OCI-LY7 (cell line): Measurements from ENCODE around the gene GOLGA6L6. TPM values are rescaled to one million over a fixed set of nuclear protein-coding genes. Genes with fewer than 3 reads are reported as not detected.
"Not testable (repeated sequence)": the region's sequence is repeated elsewhere in the genome, so short reads cannot be mapped to it uniquely, and the experiment has no call there.

ENCODE experiments used
- BruUV-seq: library from RNA; stranded (reverse); fragments of 400-500 nt; replicated peaks from 2 replicates; lab custom pipeline; 2021; lab: Mats Ljungman, UMichigan
- CTCF ChIA-PET: fragments of 300-600 bp; sonication (Branson Sonifier 250); formaldehyde crosslinking; loops from one replicate; lab custom pipeline; 2022; ENCODE audit warnings: antibody characterized with exemption; ENCODE audit not compliant: unreplicated experiment; lab: Charles Lee
- POLR2A ChIA-PET: fragments of 300-600 bp; sonication (Branson Sonifier 250); formaldehyde crosslinking; loops from one replicate; lab custom pipeline; 2022; ENCODE audit warnings: antibody characterized with exemption; lab: Charles Lee
- DNase-seq: peaks from one replicate; pipeline ENCODE4 v3.0.0-alpha.2; 2015; ENCODE audit warnings: low spot score
- H2AFZ ChIP-seq: fragments of 200-600 bp; sonication (generic), shearing (Covaris generic); 2 replicates; pipeline ENCODE4 v1.6.1; 2014; ENCODE audit warnings: mild to moderate bottlenecking, antibody characterized with exemption, low read length, moderate library complexity
- H3K27ac ChIP-seq: fragments of 200-600 bp; sonication (generic); 2 replicates; pipeline ENCODE4 v1.5.1; 2014; ENCODE audit warnings: mixed run types, low read depth, mild to moderate bottlenecking, moderate library complexity, low read length, inconsistent platforms; ENCODE audit not compliant: poor library complexity, severe bottlenecking
- H3K36me3 ChIP-seq: fragments of 200-600 bp; sonication (generic); 2 replicates; pipeline ENCODE4 v1.6.1; 2014; ENCODE audit warnings: mild to moderate bottlenecking, antibody characterized with exemption, low read length, moderate library complexity, mixed read lengths; ENCODE audit not compliant: insufficient read depth
- H3K4me1 ChIP-seq: fragments of 200-600 bp; sonication (generic); 2 replicates; pipeline ENCODE4 v1.5.1; 2014; ENCODE audit warnings: mild to moderate bottlenecking, low read length; ENCODE audit not compliant: insufficient read depth, poor library complexity, severe bottlenecking
- H3K4me2 ChIP-seq: fragments of 200-600 bp; sonication (generic); 2 replicates; pipeline ENCODE4 v1.6.1; 2014; ENCODE audit warnings: mild to moderate bottlenecking, low read length
- H3K4me3 ChIP-seq: fragments of 200-600 bp; sonication (generic); 2 replicates; pipeline ENCODE4 v1.5.1; 2014; ENCODE audit warnings: mild to moderate bottlenecking, low read depth, low read length; ENCODE audit not compliant: poor library complexity, severe bottlenecking
- H3K79me2 ChIP-seq: fragments of 200-600 bp; sonication (generic); 2 replicates; pipeline ENCODE4 v1.6.1; 2016; ENCODE audit warnings: low read depth, mild to moderate bottlenecking, low read length, moderate library complexity, mixed read lengths; ENCODE audit not compliant: insufficient read depth
- H3K9me2 ChIP-seq: fragments of 200-600 bp; sonication (generic); 2 replicates; pipeline ENCODE4 v1.6.1; 2016; ENCODE audit warnings: mild to moderate bottlenecking, low read length, mixed read lengths; ENCODE audit not compliant: insufficient read depth
- H3K9me3 ChIP-seq: fragments of 200-600 bp; sonication (generic); 2 replicates; pipeline ENCODE4 v1.6.1; 2014; ENCODE audit warnings: mild to moderate bottlenecking, mixed run types, low read length, mixed read lengths
- H4K20me1 ChIP-seq: fragments of 200-600 bp; sonication (generic); 2 replicates; pipeline ENCODE4 v1.6.1; 2014; ENCODE audit warnings: mild to moderate bottlenecking, antibody characterized with exemption, low read length, moderate library complexity, mixed read lengths; ENCODE audit not compliant: insufficient read depth
- intact Hi-C: fragments of 100-400 bp; cut with micrococcal nuclease; formaldehyde crosslinking; loops from one replicate; pipeline ENCODE4 v1.10.0; 2022; ENCODE audit not compliant: unreplicated experiment
- total RNA-seq, 2 experiments: library from RNA; depleted of rRNA in 1 of 2; stranded (reverse); fragments of >200 nt in 1 of 2; shearing (Covaris generic) in 1 of 2; gene quantifications; 2 replicates each; pipeline ENCODE4 v1.2.3, GENCODE V29; 2014 to 2022

GOLGA6L6 gene
- total RNA-seq, 2 experiments from 2014 or later: not detected

- H3K4me1 ChIP-seq, H4K20me1 ChIP-seq, H3K36me3 ChIP-seq, H3K9me3 ChIP-seq, H3K4me2 ChIP-seq, BruUV-seq, intact Hi-C loops, H3K4me3 ChIP-seq, DNase-seq, H3K79me2 ChIP-seq, H3K9me2 ChIP-seq, POLR2A ChIA-PET, CTCF ChIA-PET, H3K27ac ChIP-seq, H2AFZ ChIP-seq: not testable (repeated sequence)
Measured at GRCh38 chr15:20579662-20580061, 38.1 kb upstream of the GOLGA6L6 start.

- intact Hi-C loops, DNase-seq, POLR2A ChIA-PET: not testable (repeated sequence)
Measured at GRCh38 chr15:20551289-20551688, 9.7 kb upstream of the GOLGA6L6 start.

GRCh38 chr15:20505926-20506658 is 35.5 kb downstream of the GOLGA6L6 start:
- BruUV-seq, H3K9me2 ChIP-seq, H3K27ac ChIP-seq, H3K4me3 ChIP-seq, H3K4me2 ChIP-seq, POLR2A ChIA-PET, H3K4me1 ChIP-seq, H2AFZ ChIP-seq, CTCF ChIA-PET, DNase-seq, intact Hi-C loops, H3K79me2 ChIP-seq, H4K20me1 ChIP-seq, H3K9me3 ChIP-seq, H3K36me3 ChIP-seq: not testable (repeated sequence)

More at GRCh38 chr15:20551289-20551688, 9.7 kb upstream of the GOLGA6L6 start:
- H3K4me2 ChIP-seq, H3K4me3 ChIP-seq, H3K27ac ChIP-seq, H3K36me3 ChIP-seq, H3K9me2 ChIP-seq, H3K79me2 ChIP-seq, H3K4me1 ChIP-seq, H3K9me3 ChIP-seq, H4K20me1 ChIP-seq, CTCF ChIA-PET, H2AFZ ChIP-seq, BruUV-seq: not testable (repeated sequence)

GRCh38 chr15:20502839-20503238 is 38.8 kb downstream of the GOLGA6L6 start:
- H3K4me1 ChIP-seq, H3K36me3 ChIP-seq, H4K20me1 ChIP-seq, intact Hi-C loops, DNase-seq, H3K79me2 ChIP-seq, POLR2A ChIA-PET, H3K9me3 ChIP-seq, H2AFZ ChIP-seq, H3K9me2 ChIP-seq, H3K4me3 ChIP-seq, CTCF ChIA-PET, H3K27ac ChIP-seq, H3K4me2 ChIP-seq: not testable (repeated sequence)
- TSS peak; percentile 97 for BruUV-seq

- BruUV-seq, H3K4me2 ChIP-seq, H3K36me3 ChIP-seq, CTCF ChIA-PET, H2AFZ ChIP-seq, H3K9me3 ChIP-seq, POLR2A ChIA-PET, H3K27ac ChIP-seq, H3K79me2 ChIP-seq, DNase-seq, intact Hi-C loops, H4K20me1 ChIP-seq, H3K4me1 ChIP-seq, H3K9me2 ChIP-seq, H3K4me3 ChIP-seq: not testable (repeated sequence)
Measured at GRCh38 chr15:20501512-20502222, 39.9 kb downstream of the GOLGA6L6 start.

- H3K4me1 ChIP-seq, BruUV-seq, CTCF ChIA-PET, H3K79me2 ChIP-seq, H3K36me3 ChIP-seq, H3K9me2 ChIP-seq, H4K20me1 ChIP-seq, H3K9me3 ChIP-seq, POLR2A ChIA-PET, H3K4me3 ChIP-seq, DNase-seq, H3K4me2 ChIP-seq, H3K27ac ChIP-seq, intact Hi-C loops, H2AFZ ChIP-seq: not testable (repeated sequence)
Measured at GRCh38 chr15:20497781-20498180, 43.8 kb downstream of the GOLGA6L6 start.
